IPS-15b (cell line): ENCODE data around the gene MSX2.

Source experiments
- H3K27me3 ChIP-seq: one replicate; pipeline ENCODE4 v1.6.1; 2013; ENCODE audit warnings: low read length; ENCODE audit not compliant: control insufficient read depth, insufficient read depth
- H3K36me3 ChIP-seq: one replicate; pipeline ENCODE4 v1.6.1; 2013; ENCODE audit warnings: low read length; ENCODE audit not compliant: control insufficient read depth, insufficient read depth
- H3K4me1 ChIP-seq: one replicate; pipeline ENCODE4 v1.6.1; 2013; ENCODE audit warnings: mild to moderate bottlenecking, low read length; ENCODE audit not compliant: control insufficient read depth, insufficient read depth
- H3K4me3 ChIP-seq: one replicate; pipeline ENCODE4 v1.5.1; 2013; ENCODE audit warnings: low read depth, low read length
- H3K9ac ChIP-seq: one replicate; pipeline ENCODE4 v1.6.1; 2013; ENCODE audit warnings: low read depth, mild to moderate bottlenecking, low read length
- H3K9me3 ChIP-seq: one replicate; pipeline ENCODE4 v1.6.1; 2013; ENCODE audit warnings: mild to moderate bottlenecking, low read length; ENCODE audit not compliant: control insufficient read depth, insufficient read depth

MSX2 gene

GRCh38 chr5:174720612-174721529, 3.5 kb upstream of the MSX2 start:
- Histone ChIP-seq H3K36me3 (no peaks in the 10 kb centered on the region), H3K9me3 (no peaks in the 10 kb centered on the region), H3K4me3 (peak overlapping the region; percentile 52), H3K27me3 (peaks cover 87% of the 10 kb centered on the region), H3K9ac (no peak overlapping the region), H3K4me1 (peaks cover 25% of the 10 kb centered on the region)

GRCh38 chr5:174721530-174722432, 2.6 kb upstream of the MSX2 start:
- Histone ChIP-seq H3K9me3 (no peaks in the 10 kb centered on the region), H3K9ac (no peak overlapping the region), H3K4me3 (peak overlapping the region; percentile 52), H3K36me3 (no peaks in the 10 kb centered on the region), H3K27me3 (peaks cover 90% of the 10 kb centered on the region), H3K4me1 (peaks cover 25% of the 10 kb centered on the region)

DNA sequence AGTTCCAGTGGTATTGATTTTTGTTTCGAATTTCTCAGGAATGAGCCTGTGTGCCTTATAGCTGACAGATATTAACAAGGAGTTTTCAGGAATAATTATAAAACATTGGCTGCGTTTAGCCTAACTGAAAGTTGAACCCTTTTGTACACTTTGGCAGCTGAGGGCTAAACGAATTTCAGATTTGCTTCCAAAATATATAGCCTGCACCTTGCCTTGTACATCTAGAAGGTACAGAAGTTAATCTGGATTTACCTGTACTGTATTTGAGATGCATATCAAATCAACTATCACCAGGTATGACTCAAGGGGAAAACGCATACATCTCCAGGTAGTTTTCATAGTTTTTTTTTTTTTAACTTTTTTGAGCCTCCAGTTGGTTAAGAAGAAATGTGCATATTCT, 1.9 kb upstream of the MSX2 start:
- Histone ChIP-seq H3K27me3 (peaks cover 92% of the 10 kb centered on the region), H3K36me3 (no peaks in the 10 kb centered on the region), H3K4me3 (no peak overlapping the region), H3K9me3 (no peaks in the 10 kb centered on the region), H3K9ac (no peak overlapping the region), H3K4me1 (peaks cover 27% of the 10 kb centered on the region)

DNA sequence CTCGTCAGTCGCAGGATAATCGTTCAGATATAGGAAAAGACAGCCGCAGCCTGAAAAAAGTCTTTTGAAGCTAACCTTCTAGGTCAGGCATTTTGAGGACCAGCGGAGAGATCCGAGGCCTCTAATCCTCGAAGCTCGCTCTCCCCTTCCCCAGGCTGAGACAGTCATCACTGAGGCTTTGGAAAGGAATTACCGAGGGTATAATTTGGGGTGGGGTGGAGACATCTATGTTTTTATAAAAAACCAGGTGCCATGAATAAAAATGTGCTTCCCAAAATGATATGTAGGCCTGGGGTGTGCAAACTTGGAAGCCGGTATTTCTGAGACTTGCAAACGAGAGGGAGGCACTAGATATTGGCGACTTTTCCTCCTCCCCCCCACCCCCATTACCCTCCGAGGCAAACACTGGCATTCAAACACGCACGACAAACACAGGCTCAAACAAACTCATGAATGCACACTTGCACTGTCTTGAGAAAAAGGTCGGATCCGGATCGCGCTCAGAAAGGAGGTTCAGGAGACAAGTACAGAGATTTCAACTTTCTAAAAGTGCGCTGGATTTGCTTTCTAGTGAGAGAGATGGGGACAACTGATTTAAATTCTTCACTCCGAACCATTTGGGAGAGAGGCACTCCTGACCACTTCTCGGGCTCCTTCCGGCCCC, 935 bp upstream of the MSX2 start:
- no peak overlapping the region for H3K9ac ChIP-seq
- H3K27me3 ChIP-seq = peaks cover 92% of the 10 kb centered on the region
- no peaks in the 10 kb centered on the region for H3K9me3 ChIP-seq

GRCh38 chr5:174723979-174724483, 351 bp upstream of the MSX2 start:
- peaks cover 92% of the 10 kb centered on the region for H3K27me3 ChIP-seq
- no peak overlapping the region for H3K9ac ChIP-seq

More for the DNA sequence above, 935 bp upstream of the MSX2 start:
- peak overlapping the region; percentile 56 for H3K4me3 ChIP-seq
- H3K4me1 ChIP-seq = peaks cover 31% of the 10 kb centered on the region
- no peaks in the 10 kb centered on the region for H3K36me3 ChIP-seq

GRCh38 chr5:174725261-174725990, 1.0 kb downstream of the MSX2 start:
- no peak overlapping the region for H3K9ac ChIP-seq
- H3K4me3 ChIP-seq = peak overlapping the region; percentile 63
- peaks cover 92% of the 10 kb centered on the region for H3K27me3 ChIP-seq
- no peaks in the 10 kb centered on the region for H3K36me3 ChIP-seq
- H3K9me3 ChIP-seq = no peaks in the 10 kb centered on the region
- H3K4me1 ChIP-seq = peaks cover 19% of the 10 kb centered on the region

More at GRCh38 chr5:174723979-174724483, 351 bp upstream of the MSX2 start:
- peak overlapping the region; percentile 56 for H3K4me3 ChIP-seq
- peaks cover 31% of the 10 kb centered on the region for H3K4me1 ChIP-seq
- no peaks in the 10 kb centered on the region for H3K36me3 ChIP-seq
- H3K9me3 ChIP-seq = no peaks in the 10 kb centered on the region

DNA sequence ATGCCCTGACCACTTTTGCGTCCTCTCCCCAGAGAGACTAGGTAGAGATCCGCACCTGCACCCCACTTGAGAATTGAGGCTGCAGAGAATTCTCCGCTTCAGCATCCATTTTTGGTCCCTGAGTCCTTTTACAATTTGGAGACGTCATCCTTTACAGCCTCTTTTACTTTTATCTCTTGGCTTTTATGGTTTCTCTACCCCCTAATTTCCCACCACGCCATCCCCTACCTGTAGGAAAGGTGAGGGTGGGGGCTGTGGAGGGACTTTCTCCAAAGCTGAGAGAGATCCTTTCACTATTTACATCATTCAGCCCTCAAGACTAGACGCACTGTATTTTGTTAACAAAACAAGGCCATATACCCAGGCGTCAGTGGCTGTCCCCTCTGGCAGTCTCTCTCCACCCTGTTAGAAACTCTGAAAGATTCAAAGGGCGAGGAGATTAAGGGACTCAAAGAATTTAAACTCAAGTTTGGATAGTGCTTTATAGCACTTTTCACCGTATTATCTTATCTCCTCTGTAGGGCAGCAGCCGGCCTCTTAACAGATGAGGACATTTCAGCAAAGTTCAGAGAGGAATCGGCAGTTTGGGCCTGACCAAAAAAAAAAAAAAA, 1.7 kb downstream of the MSX2 start:
- Histone ChIP-seq H3K4me3 (peak overlapping the region; percentile 63), H3K27me3 (peaks cover 95% of the 10 kb centered on the region)

DNA sequence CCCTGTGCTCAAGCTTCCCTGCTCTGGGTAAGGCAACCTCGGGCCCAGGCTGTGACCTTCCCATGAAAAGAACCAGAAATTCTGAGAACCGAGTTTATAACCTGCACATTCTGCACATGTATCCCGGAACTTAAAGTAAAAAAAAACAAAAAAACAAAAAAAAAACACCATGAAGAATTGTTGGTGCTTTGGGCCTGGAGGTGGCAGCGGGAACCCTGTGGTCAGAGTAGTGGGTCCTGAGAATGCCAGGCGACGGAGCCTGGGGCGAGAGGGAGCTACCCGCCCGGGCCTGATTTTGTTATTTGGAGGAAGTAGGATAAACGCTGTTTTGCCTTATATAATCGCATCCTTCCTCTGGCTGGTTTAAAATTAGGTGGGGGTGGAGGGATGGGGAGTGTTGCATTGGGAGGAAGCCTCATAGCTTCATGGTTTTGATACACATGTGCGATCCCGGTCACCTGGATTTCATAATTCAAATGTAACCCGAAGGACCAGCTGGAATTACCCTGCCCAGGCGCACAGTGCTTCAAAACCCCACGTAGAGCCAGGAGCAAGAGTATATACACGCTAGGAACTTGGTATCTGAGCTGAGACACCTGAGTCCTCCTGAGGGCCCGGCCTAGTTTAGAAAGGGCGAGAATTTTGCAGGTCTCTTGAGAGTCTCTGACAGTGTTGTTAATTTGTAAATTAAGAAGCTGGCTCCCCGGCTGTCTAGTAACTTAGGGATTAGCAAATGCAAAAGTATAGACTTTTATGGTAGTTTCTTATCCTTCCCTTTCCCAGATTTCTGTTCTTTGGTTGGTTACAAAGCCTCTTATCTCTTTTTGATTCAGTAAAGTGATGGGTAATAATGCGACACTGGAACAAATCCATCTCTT, 2.8 kb downstream of the MSX2 start:
- Histone ChIP-seq H3K9me3 (no peaks in the 10 kb centered on the region), H3K36me3 (no peaks in the 10 kb centered on the region), H3K4me1 (peaks cover 17% of the 10 kb centered on the region), H3K27me3 (peaks cover 95% of the 10 kb centered on the region), H3K9ac (no peak overlapping the region), H3K4me3 (peak overlapping the region; percentile 26)

More for the DNA sequence above, 1.7 kb downstream of the MSX2 start:
- no peak overlapping the region for H3K9ac ChIP-seq
- no peaks in the 10 kb centered on the region for H3K9me3 ChIP-seq
- no peaks in the 10 kb centered on the region for H3K36me3 ChIP-seq
- peaks cover 17% of the 10 kb centered on the region for H3K4me1 ChIP-seq

- Histone ChIP-seq H3K36me3 (no peaks in the 10 kb centered on the region), H3K9me3 (no peaks in the 10 kb centered on the region), H3K4me3 (peak overlapping the region; percentile 19), H3K27me3 (peaks cover 95% of the 10 kb centered on the region), H3K9ac (no peak overlapping the region), H3K4me1 (peaks cover 15% of the 10 kb centered on the region)
Observed at GRCh38 chr5:174727794-174728680, 3.7 kb downstream of the MSX2 start.
